ENCODE data around the gene CADM2.

CADM2 gene

GRCh38 chr3:85321892-85322291 is 363.1 kb downstream of the CADM2 start:
- DNase-seq (ENCODE audit: low spot score), result no peak

- DNase-seq (ENCODE audit: low spot score), result no peak
These were observed 371.3 kb downstream of the CADM2 start for GRCh38 chr3:85330071-85330470.

DNA sequence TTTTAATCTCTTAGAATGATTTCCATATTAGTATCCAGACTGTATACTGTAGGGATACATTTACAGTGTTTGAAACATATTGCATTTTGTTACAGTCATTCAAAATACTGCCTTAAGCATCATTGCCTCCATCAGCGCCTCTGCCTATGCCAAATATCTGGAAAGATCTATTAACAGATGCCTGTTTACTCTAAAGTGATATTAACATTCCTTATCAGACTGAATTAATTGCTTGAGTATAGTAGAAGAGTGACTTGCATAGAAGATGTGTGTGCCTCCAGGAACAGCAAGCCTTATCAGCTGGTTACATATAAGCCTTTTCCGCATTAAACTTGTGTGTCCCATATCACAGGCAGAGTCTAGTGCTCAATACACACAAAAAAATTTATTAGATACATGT is 379.1 kb downstream of the CADM2 start:
- DNase-seq (ENCODE audit: low spot score), result no peak

- no peak for DNase-seq (ENCODE audit: low spot score)
These were observed 384.1 kb downstream of the CADM2 start for GRCh38 chr3:85342915-85343314.

DNA sequence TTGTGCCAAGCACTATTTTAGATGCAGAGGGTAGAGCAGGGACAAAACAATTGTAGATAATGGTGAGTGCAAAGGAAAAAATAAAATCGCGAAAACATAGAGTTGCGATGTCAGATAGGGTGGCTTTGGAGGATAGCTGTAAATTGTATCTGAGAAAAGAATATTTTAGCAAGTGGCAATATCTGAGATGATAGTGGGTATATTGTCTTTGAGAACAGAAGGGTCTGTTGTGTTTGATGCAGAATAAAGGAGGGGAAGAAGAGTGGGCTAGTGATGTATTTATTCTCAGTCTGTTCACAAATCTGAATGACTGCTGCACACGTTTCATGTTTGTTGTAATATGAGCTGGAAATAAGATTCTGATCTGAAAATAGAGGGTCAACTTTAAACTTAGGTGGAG is 396.8 kb downstream of the CADM2 start:
- DNase-seq (ENCODE audit: low spot score), result no peak

DNA sequence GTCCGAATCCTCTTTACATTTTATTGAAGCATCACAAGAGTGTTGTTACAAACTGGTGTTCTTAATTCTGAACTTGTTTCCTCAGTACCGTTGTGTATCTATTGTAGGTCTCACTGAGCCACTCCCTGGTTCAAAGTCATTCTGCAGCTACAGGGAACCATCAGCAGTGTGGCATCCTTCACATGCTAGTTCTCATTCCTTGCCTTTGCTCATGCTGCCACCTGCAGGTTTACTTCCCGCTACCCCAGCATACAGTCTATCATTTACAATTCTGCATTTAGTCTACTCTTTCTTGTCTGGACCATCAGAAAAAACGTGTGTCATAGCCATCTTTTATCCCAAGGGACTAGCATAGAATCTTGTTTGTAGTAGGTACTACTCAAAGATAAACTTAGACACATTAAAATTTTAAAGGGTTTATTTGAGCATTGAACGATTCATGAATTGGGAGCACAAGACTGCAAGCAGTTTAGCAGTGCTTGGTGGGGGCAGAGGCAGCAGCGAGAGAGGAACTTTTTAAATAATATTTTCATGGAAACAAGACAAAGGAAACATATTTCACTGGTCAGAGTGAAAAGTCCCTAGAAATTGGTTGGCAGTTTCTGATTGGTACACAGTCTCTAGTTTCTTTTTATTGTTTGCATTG is 402.1 kb downstream of the CADM2 start:
- DNase-seq (ENCODE audit: low spot score), result peak; percentile 88

DNA sequence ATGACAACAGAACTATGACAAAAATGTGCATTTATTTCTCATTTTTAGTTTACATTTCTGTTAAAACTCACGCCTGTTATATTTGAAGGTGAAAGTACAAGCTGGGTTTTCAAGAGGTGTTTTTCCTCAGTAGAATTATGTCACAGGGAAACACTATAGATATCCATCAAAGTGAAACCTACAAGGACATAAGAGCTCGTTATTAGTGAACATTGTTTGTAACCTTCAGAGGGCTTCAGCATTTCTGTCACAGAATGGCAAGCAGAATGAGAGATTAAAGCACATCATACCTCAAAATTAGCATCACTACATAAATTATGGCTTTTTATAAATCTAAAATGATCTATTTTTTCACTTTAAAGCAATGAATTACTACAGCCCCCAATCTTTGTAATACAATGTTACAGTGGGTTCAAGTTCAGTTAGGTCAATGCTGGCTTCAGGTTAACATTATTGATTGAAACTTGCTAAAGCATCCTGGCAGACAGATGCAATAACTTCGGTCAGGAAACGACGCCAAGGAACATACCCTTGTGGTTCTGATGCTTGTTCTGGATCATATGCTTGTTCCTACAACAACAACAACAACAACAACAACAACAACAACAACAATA is 405.6 kb downstream of the CADM2 start:
- no peak for DNase-seq (ENCODE audit: low spot score)

- DNase-seq (ENCODE audit: low spot score), result no peak
These were observed 411.6 kb downstream of the CADM2 start for GRCh38 chr3:85370341-85370740.

- no peak for DNase-seq (ENCODE audit: low spot score)
These were observed 417.3 kb downstream of the CADM2 start for GRCh38 chr3:85376131-85376530.

DNA sequence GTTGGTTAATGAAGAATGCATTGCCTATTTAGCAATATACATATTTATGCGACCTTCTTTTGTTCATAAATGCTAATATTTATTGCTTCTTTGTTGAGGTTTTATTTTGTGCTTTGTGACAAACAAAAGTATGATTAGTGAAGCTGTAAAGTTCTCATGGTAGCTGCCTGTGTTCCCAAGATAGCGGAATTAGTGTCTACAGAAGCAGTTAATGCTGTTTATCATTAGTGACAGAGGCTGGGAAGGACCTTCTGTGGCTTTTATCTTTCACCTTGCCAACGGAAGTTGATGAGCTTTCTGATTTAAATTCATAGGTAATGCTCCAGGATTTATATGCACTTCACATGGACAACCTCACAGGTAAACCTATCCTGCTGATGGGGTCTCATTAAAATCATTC is 418.3 kb downstream of the CADM2 start:
- DNase-seq (ENCODE audit: low spot score), result no peak

GRCh38 chr3:85384372-85384771 is 425.6 kb downstream of the CADM2 start:
- no peak for DNase-seq (ENCODE audit: low spot score)

- DNase-seq (ENCODE audit: low spot score), result peak; percentile 89
These were observed 429.2 kb downstream of the CADM2 start for GRCh38 chr3:85387913-85388505.

- DNase-seq (ENCODE audit: low spot score), result no peak
These were observed 435.6 kb downstream of the CADM2 start for GRCh38 chr3:85394424-85394823.

DNA sequence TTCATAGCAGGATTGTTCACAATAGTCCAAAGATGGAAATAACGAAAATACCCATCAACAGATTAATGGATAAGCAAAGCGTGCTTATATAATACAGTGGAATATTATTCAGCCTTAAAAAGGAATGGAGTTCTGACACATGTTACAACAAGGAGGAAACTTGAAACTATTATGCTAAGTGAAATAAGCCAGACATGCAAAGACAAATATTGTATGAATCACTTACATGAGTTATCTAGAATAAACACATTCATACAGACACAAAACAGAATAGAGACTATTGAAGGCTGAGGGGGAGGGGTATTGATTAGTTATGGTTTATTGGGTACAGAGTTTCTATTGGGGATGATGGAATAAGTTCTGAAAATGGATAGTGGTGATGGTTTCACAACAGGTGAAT is 438.6 kb downstream of the CADM2 start:
- DNase-seq (ENCODE audit: low spot score), result no peak

DNA sequence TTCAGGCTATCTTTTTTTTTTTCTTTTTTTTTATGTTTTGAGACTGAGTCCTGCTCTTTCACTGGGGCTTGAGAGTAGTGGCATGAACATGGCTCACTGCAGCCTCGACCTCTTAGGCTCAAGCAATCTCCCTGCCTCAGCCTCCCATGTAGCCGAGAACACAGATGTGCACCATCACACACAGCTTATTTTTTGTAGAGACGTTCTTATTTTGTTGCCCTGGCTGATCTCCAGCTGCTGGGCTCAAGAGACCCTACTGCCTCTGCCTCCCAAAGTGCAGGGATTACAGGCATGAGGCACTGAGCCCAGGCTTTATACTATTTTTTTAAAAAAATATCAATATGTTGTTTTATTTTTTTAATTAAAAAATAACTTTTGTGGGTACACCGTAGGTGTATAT is 467.3 kb downstream of the CADM2 start:
- no peak for DNase-seq (ENCODE audit: low spot score)

GRCh38 chr3:85427467-85427866 is 468.7 kb downstream of the CADM2 start:
- no peak for DNase-seq (ENCODE audit: low spot score)

- DNase-seq (ENCODE audit: low spot score), result no peak
These were observed 473.3 kb downstream of the CADM2 start for GRCh38 chr3:85432081-85432480.

GRCh38 chr3:85433319-85433718 is 474.5 kb downstream of the CADM2 start:
- no peak for DNase-seq (ENCODE audit: low spot score)

DNA sequence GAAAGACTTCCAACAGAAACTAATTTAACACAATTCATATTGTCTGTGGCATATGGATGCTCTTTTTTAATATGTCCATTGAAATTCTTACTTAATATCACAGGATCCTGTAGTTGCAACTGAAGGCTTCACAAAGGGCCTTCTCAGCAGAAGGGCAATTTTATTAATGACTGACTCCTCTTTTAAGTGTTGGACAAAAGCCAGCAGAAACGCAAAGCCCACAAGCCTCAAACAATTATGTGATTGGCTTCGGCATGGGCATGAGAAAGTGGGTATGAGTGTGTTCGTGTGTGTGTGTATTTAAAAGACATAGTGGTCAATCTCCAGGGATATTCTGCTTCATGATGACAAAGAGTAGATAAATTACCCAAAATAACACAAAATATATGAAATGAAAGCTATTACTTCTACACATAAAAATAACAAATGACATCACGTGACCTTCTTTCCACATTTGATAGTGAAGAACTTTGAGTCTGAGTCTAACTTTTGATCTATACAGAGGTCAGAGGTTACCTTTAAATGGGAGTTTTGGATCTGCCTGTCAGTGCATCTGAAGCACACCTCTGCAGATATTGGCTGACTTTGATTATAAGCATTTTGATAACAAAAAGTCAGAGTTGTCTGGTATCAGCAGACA is 496.9 kb downstream of the CADM2 start:
- DNase-seq (ENCODE audit: low spot score), result no peak

DNA sequence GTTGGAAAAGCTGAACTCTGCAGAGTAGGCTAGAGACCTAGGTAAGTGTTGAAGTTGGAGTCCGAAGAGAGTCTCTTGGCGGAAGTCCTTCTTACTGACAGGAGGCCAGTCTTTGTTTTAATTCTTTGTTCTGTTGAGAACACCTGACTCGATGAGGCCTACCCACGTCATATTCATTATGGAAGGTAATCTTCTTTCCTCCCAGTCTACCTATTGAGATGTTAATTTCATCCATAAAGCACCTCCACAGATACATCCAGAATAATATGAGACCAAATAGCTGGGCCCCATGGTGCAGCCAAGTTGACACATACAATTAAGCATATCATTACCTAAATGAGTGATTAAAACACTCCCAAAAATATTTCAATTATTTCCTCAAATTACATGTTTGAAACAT is 515.5 kb downstream of the CADM2 start:
- DNase-seq (ENCODE audit: low spot score), result no peak

- no peak for DNase-seq (ENCODE audit: low spot score)
These were observed 516.6 kb downstream of the CADM2 start for GRCh38 chr3:85475346-85475745.

- DNase-seq (ENCODE audit: low spot score), result peak; percentile 14
These were observed 518.2 kb downstream of the CADM2 start for GRCh38 chr3:85476891-85477495.
